HG02623 (cell line): Measurements from ENCODE around the gene CHD5.
A peak's percentile ranks its signal among the peaks of the same experiment; 100 is the strongest.
"Not testable (repeated sequence)": the region's sequence is repeated elsewhere in the genome, so short reads cannot be mapped to it uniquely, and the experiment has no call there.

Experiments
- ATAC-seq: cut with Tn5 transposase; IDR thresholded peaks from one replicate; pipeline ENCODE4 v1.9.1; 2021; ENCODE audit warnings: moderate library complexity; ENCODE audit not compliant: unreplicated experiment

The CHD5 gene

DNA sequence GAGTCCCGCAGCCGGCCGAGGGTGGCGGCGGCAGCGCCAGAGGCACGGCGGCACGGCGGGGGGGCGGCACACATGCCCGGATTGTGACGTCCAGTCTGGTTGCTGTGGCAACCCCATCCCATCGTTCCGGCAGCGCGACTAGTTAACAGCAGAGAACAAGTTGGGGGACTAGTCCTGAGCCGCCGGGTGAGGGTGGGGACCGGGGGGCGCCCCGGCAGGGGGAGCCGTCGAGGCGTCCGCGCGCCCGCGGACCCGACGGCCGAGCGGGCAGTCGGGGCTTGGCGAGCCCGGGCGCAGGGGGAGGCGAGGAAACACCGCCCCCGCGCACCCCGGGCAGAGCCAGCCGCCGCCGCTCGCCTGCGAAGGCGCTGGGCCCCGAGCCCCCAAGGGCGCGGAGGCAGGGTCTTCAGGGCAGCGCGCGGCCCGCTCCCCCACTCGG is at the start of gene CHD5:
TSS of gene CHD5 (minus strand) at position 54 of the 439 bp plus-strand sequence. CDS start 298 bp downstream, outside the sequence.
- ATAC-seq = no peak

DNA sequence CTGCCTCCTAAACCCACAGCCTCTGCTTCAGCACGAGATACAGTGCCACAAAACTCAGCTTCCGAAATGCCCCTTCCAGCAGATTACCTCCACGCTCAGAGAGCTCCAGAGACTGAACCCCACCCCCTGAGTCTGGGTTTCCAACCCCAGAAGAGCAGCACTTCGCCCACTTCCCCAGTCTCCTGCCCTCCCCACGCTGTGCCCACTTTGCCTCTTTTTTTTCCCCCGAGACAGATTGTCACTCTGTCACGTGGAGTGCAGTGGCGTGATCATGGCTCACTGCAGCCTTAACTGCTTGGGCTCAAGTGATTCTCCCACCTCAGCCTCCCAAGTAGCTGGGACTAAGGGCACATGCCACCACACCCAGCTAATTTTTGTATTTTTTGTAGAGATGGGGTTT is 45.5 kb upstream of the CHD5 start:
- no peak for ATAC-seq

DNA sequence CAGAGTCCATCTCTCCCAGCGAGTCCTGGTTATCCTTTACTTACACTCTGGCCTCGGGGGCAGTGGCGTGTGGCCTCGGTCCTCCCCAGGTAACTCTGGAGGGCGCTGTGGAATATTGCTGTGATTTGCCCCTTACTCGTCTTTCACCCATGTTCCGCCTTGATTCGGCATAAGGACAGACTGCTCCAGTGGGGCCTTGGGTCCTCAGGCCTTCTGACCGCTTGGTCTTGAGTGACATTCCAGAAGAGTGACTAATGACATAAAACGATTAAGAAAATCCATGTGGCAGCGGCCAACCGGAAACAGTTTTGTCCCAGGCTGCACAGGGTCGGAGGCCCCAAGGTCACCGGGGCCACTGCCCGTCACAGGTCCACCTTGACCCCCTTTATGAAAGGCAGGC is 44.6 kb upstream of the CHD5 start:
- no peak for ATAC-seq

DNA sequence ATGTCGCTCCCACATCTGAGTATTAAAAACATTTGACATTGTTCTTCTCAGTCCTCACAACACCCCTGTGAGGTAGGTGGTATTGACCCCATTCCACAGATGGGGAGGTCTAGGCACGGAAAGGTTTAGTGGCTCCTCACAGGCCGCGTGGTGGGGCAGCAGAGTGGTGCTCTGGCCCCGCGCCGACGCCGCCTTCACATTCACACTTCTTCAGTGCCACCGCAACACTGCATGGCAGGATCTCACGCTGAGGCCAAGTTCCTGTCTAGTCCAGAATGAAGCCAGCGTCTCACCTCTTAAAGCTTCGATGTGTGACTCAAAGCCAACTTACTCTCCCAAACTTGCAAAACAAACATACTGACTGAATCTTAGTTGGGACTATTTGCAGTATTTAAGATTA is 43.5 kb upstream of the CHD5 start:
- no peak for ATAC-seq

DNA sequence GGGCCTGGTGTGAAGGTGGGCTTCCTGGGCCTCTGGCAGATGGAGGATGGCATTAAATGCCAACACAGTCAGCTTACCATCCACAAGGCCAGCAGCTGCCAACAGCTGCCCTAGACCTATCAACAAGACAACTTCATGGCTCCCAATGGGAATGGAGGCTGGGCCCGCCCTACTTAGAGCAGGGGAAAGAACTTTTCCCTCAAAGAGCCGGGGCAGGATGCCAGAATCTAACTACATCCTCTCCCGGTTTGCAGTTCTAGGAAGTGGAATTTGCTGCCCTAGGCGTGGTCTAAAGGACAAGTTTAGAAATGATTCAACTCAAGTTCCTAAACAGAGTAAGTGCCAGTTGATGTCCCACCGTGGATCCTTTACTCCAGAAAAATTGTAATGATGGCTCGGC is 42.5 kb upstream of the CHD5 start:
- no peak for ATAC-seq

DNA sequence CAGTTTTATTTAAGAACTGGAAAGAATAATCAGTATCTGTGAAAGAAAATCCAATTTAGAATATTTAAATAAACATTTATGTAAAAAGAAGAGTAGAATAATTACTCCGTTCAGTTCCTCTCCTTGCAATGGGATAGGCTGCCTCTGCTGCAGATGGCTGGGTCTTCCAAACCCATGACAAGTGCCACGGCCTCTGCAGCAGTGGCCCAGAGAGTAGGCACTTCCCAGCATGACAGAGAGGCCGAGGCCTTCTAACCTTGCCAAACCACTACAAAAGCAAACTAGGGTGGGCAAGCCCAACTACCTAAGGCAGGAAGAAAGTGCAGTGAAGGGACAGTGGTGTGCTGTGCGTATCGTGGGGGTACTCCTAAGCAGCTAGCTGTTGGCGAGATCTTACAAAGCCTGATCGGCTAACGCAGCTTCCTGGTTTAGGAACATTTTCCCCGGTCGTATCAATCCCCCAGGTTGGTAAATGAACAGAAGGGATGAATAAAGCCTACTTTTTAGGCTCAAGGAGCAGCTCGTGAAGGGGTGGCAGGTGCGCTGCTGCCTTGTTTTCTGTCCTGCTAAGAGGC is 41.2 kb upstream of the CHD5 start:
- ATAC-seq = no peak

DNA sequence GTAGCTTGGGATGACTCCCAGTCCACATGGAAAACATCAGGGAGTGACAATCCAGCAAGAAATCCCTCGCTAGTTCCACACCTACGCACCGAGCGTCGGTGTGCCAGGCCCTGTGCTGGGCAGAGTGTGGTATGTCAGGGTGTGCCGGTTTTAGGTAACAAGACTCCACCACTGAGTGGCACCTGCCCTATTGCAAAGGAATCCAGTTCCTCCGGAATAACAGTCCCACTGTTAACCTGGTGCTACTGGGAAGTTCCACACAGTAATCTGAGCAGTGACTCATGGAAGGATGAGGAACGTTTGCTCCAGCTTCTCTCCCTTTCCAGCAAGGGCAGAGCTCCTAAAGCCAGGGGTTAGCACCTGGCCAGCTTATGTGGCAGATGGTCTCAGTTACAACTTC is 40.1 kb upstream of the CHD5 start:
- no peak for ATAC-seq

DNA sequence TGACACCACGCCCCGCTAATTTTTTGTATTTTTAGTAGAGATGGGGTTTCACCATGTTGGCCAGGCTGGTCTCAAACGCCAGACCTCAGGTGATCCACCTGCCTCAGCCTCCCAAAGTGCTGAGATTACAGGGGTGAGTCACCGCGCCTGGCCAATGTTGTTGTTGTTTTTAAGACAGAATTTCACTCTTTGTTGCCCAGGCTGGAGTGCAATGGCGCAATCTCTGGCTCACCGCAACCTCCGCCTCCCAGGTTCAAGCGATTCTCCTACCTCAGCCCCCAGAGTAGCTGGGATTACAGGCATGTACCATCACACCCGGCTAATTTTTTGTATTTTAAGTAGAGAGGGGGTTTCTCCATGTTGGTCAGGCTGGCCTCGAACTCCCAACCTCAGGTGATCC is 39.5 kb upstream of the CHD5 start:
- ATAC-seq = not testable (repeated sequence)

DNA sequence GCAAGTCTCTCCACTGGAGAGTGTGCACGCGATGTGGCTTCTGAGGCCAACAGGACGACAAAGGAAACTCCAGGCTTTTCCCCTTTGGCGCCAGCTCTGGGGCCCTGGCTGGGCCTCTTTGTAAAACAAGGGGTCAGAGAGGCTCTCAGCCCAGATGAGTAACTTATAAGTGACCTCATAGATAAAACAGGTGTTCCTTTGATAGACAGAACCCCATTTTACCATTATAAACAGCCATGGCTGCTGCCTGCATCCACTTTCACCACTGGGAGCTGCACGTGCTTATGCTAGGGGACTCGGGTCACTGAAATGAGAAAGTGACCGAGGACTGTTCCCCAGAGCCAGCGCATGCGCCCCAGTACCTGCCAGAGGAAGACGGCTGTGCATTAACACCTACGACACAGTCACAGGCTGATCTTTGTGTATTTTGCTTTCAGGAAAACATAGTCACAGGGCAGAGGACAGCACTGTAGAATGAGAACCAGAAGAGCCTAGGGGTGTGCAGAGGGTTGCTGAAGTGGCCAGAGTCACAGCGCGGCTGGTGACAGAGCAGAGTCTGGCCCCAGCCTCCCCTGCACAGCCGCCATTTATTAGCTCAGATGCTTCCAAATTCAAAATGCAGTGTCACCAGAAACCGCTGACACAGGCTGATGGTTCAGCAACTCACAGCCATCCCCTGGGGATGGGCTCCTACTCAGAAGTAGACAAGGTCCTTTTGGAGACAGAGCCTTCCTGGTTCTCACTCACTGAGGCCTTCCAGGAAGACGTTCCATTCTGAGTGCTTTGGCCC is 38.4 kb upstream of the CHD5 start:
- ATAC-seq = no peak

DNA sequence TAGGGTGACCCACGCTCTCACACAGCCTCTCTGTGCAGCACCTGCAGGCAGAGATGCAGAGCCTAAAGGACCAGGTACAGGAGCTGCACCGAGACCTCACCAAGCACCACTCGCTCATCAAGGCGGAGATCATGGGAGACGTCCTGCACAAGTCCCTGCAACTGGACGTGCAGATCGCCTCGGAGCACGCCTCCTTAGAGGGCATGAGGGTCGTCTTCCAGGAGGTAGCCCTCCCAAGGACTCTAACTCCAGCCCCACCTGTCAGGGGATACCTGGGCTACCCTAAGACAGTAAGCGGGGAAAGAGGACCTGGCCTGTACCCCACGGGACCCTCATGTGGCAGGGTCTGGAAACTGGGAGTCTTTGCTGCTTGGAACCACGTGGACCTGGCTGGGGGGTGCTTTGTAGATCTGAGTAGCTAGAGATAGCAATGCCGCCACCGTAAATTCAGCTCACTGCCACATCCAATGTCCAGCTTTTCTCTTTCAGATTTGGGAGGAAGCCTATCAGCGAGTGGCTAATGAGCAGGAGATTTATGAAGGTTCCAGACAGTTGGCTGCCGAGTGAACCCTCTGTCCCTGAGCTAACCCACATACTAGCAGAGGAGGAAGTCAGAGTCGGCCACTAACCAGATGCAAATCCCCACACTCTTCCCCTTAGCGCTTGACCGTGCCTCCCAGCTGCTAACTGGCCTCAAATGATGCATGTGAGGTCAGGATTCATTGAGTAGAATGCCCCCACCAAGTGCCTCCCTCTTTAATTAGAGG is 32.3 kb upstream of the CHD5 start:
- no peak for ATAC-seq

DNA sequence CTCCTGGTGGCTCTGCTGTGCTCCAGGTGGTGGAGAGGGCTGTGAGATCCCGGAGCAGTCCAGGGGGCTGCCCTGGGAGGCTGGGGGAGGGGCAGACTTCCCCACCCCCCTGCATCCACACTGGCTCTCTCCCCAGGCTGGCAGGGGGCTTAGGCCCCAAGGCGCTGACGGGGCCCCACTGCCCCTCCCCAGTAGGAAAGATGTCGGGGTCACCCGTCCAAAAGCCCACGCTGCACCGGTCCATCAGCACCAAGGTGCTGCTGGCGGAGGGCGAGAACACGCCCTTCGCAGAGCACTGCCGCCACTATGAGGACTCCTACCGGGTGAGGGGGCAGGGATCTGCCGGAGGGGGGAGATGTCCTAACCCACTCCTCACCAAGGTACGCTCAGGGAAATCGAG is 31.6 kb upstream of the CHD5 start:
- no peak for ATAC-seq

DNA sequence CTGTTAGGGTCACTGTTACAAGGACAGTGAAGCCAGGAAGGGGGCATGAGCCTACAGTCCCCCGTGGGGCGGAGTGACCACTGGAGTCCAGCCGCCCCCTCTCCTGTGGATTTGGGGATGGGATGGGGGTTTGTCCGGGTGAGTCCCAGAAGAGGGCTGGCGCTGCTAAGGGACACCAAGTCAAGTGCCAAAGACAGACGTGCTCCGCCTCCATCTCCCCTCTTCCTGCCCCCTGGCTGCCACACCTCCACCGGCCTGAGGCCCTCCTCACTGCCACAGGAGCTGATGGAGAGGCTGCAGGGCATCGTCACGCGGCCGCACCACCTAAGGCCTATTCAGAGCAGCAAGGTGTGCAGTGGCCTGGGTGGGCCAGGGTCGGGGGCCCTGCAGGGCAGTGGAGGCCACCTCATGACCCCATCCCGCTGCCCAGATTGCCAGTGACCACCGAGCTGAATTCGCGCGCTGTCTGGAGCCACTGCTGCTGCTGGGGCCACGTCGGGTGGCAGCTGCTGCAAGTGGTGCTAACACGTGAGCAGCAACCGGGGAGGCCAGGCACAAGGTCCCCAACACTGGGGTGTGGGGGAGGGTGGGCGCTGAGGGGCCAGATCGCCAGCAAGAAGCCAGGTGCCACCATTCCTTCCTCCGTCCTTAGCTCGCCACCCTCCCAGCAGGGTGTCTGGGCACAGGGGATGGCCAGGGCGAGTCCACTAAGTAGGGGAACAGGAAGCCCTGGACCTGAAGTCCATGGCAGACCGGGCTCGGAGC is 30.7 kb upstream of the CHD5 start:
- ATAC-seq = no peak

DNA sequence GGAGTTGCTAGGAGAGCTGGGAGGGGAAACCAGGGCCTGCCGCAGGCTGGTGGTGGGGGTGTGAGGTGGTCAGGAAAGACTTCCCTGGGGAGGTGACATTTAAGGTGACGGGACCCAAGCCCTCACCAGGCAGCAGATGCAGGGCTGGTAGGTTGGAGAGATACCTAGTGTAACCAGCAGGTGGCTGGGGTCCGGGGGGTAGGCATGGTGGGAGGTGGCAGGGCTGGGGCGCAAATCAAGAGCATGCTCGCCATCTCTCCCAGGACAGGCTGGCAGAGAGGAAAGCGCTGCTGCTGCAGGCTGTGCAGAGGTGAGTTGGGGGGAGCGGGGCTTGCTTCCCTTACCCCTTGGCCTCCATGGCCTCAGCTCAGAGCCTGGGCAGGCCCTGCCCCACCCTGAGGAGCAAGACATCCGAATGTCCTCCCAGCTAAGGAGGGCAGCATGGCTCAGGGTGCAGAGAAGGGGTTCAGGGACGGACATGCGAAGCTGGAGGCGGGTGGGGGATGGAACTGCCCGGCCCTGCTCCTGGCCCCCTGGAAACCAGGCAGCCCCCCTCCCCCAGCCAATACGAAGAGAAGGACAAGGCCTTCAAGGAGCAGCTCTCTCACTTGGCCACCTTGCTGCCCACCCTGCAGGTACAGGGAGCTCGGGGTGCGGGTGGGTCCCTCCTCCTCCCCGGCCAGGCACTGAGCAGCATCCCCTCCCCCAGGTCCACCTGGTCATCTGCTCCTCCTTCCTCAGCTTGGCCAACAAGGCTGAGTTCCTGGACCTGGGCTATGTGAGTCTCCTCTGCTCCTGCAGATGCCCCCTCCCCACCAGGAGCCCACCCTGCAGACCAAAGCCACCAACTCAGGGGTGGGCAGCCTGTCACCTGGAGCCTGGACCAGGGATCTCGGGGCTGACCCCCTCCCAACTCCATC is 29.8 kb upstream of the CHD5 start:
- ATAC-seq = no peak

DNA sequence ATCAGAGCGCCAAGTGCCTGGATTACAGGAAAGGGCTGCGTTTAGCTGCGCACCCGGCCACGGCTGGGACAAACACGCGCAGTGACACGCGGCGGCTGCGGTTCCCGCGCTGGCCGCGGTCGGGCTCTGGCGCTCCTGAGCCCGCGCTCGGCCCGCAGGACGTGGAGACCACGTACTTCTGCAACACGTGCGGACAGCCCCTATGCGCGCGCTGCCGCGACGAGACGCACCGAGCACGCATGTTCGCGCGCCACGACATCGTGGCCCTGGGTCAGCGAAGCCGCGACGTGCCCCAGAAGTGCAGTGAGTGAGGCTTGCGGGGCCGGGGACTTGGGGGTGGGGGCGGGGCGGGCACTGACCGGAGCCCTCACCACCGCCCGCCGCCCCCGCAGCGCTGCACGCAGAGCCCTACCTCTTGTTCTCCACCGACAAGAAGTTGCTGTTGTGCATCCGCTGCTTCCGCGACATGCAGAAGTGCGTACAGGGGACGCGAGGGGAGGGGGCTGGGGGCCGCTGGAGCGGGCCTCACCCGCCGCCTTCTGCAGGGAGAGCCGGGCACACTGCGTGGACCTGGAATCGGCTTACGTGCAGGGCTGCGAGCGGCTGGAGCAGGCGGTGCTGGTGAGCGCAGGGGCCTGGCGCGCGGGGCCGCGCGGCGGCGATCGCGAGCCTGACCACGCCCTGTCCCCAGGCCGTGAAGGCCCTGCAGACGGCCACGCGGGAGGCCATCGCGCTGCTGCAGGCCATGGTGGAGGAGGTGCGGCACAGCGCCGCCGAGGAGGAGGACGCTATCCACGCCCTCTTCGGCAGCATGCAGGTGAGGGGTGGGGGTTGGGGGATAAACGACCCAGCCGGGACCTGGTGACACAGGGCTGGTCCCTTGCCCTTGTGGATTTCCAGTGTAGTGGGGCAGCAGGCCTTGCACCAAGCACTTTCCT is 28.9 kb upstream of the CHD5 start:
- no peak for ATAC-seq

DNA sequence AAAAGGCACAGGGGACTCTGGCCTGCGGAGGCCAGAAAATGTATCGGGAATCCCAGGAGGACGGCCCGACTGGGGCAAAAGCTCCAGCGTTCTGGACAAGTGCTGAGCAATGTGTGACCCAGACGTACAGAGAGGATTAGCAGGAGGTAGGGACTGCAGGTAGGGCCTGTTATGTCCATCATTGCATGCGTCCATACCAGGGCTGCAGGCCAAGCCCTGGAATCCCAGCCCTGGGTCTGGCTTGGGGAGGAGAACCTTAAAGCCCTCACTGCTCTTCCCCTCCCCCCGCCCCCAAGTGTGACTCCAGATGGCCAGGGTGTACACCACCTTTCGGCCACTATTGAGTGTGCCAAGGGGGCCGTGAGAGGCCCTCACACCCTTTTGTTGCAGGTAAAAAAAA is 27.8 kb upstream of the CHD5 start:
- no peak for ATAC-seq

DNA sequence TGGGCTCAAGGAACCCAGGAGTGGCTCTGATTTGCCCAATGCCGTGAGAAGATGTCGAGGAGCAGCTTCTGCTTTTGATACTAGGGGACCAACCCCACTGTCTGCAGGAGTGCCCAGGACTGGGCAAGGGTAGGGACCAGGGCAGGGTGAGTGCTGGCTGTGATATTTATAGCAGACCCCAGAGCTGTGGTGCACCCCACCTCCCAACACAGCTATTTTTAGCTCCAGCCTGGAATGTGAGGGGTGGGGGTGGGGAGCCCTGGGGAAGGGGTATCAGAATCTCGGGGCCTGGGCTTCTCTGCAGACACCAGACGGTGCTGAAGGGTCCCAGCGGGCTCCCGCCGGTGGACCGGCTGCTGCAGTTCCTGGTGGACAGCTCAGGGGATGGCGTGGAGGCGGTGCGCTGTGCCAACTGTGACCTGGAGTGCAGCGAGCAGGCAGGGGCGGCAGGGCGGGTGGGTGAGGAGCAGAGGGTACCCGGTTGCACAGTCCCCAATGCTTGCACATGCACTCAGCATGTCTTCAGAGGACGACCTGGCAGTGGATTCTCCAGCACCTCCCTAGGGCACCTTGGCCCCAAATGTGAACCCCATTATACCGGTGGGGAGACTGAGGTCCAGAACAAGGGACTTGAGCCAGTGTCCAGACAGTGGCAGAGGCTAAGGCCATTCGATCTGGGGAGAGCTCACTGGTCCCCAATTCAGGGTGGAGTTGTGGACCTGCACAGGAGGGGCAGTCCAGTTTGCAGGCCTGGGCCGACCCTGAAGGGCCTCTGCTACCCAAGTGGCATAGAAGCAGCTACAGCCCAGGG is 27.2 kb upstream of the CHD5 start:
- ATAC-seq = no peak

DNA sequence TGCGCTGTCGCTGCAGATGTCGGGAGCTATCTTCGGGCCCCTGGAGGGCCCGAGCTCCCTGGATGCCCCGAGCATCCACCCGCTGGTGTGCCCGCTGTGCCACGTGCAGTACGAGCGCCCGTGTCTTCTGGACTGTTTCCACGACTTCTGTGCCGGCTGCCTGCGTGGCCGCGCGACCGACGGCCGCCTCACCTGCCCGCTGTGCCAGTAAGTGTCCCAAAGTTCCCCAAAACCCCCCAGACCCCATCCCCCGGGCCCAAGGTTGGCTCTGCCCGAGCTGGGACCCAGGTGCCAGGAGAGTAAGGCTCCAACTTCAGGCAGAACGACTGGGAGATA is 26.4 kb upstream of the CHD5 start:
- ATAC-seq = no peak

DNA sequence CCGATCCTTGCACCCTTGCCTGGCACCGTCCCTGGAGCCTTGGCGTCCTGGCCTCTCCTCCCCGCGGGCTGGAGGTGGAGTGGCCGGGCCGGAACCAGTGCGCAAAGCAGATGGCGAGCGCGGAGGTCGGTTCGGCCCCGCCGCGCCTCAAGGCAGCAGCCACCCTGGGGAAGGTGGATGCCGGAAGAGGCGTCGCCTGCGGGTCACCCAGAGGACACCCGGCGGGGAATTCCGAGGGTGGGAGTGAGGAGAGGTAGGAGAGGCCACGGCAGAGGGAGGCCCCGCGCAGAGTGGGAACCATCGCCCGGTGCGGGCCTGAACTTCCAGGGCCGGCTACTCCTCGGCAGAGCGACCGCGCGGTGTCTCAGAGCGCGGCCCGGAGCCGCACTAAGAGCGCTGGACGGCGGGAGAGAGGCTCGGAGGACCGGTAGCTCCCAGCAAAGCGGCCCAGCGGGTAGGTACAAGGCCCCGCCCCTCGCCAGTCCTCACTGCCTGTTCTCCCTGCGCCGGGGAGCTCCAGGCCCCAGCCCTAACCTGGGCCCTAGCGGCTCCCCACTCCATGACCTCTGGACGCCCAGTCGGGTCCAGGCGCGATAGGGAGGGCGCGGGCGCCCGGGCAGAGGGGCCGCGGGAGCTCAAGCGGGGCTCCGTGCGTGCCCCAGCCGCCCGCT is 25.9 kb upstream of the CHD5 start, which contains the start of gene RNF207:
TSS of gene RNF207 (plus strand) at position 271 of the 671 bp plus-strand sequence. CDS start 417 bp downstream, outside the sequence.
- ATAC-seq = peak; percentile 65
